GM19467 (cell line): ENCODE data around the gene OR8B2.
"Not testable (repeated sequence)": the region's sequence is repeated elsewhere in the genome, so short reads cannot be mapped to it uniquely, and the experiment has no call there.

Source experiments
- ATAC-seq: cut with Tn5 transposase; IDR thresholded peaks from one replicate; pipeline ENCODE4 v1.9.1; 2021; ENCODE audit warnings: mild to moderate bottlenecking, moderate library complexity; ENCODE audit not compliant: unreplicated experiment

Gene OR8B2

GRCh38 chr11:124384399-124384798, at the start of gene OR8B2:
OR8B2 (minus strand) TSS chr11:124384499; CDS start chr11:124383343, 1,156 bp downstream.
- ATAC-seq: no peak

GRCh38 chr11:124429599-124429998, 45.3 kb upstream of the OR8B2 start:
- no peak for ATAC-seq

GRCh38 chr11:124424384-124424921, 40.2 kb upstream of the OR8B2 start, which contains the start of gene OR8B4:
OR8B4 (minus strand) TSS chr11:124424871; CDS start chr11:124424871, 0 bp downstream.
- no peak for ATAC-seq

- ATAC-seq: no peak
Measured at GRCh38 chr11:124421043-124421442, 36.7 kb upstream of the OR8B2 start.

DNA sequence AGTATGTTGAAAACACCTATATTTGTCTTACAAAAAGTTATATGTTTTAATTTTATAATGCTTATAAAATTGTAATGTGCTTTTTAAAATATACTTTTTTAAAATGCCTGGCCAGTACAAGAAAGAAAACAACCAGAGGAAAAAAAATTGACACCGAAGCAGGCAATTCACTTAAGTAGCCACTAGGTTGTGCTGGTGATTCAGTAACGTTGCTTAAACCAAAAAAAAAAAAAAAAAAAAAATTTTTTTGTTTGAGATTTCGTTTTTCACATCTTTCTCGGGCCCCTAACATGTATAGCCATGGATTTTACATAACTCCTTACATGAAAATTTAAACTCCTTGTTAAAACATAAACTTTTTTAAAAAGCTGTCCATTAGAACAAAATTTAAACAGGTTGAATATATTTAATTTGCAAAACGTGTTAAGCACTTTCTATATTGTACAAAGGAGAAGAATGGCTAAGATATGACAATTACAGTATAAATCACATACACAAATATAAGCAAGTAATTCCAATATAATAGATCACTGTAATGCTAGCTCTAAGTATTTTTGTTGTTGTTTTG, 31.1 kb upstream of the OR8B2 start:
- ATAC-seq: no peak

DNA sequence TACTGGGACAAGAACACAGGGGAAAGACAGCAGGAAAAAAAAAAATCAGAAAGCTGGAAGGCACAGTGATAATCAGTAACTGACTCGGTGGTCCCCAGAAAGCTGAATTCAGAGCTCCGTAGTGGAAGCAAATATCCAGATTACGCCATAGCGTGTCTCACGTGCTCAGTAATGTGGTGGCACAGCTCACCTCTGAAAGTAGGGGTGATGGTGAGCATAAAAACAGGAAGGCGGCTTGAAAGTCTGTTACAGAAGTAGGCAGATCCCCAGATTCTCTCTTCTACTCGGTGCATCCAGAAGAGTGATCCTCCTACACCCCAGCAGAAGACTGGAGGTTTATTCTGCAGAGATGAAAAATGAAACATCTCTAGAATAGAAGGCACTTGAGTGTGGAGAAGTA, 25.6 kb upstream of the OR8B2 start:
- ATAC-seq: no peak

GRCh38 chr11:124405581-124405980, 21.3 kb upstream of the OR8B2 start:
- ATAC-seq: no peak

- ATAC-seq: not testable (repeated sequence)
Measured at GRCh38 chr11:124403186-124403585, 18.9 kb upstream of the OR8B2 start.

GRCh38 chr11:124402326-124402922, 18.1 kb upstream of the OR8B2 start:
- ATAC-seq: peak; percentile 94

DNA sequence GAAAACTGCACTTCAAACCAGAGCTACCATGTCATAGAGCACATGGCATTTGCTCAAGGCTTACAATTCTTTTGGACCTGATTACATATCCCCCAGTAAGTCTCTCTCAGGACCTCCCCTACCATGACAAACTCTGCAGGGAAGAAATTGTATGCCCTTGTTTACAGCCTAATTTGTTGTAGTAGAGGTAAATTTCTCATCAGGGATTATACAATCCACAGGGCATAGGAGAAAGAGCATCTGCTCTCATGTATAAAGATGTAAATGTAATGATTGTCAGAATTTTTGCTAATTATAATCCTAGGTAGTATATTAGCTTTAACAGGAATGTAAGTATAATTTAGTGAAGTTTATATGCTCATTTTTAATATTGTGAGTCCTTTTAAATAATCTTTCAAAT, 14.6 kb upstream of the OR8B2 start, which contains the start of gene OR8B3:
Gene OR8B3, minus strand, starts transcription at position 101 of the 400 bp plus-strand sequence. CDS start 1,673 bp downstream, outside the sequence.
- no peak for ATAC-seq

GRCh38 chr11:124396847-124397246, 12.5 kb upstream of the OR8B2 start:
- ATAC-seq: not testable (repeated sequence)

- no peak for ATAC-seq
Measured at GRCh38 chr11:124394408-124394807, 10.1 kb upstream of the OR8B2 start.

- ATAC-seq: not testable (repeated sequence)
Measured at GRCh38 chr11:124382857-124383256, 1.4 kb downstream of the OR8B2 start.

DNA sequence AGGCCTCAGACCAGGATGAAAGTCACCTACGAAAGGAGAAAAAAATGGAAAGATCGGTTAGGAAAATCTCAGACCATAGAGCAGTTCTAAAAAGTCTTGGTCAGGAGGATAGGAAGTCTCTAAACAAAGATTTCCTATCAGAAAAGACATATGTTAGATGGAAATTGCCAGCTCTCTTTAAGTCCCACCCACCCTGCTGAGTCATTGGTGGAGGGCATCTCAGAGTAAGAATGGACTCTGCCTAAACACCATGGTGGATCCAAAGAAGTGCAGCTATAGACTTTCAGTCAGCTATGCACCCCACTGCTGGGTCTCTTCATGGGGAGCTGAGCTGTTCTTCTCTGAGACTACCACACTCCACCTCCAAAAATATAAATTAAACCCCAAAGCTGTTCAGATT, 3.7 kb downstream of the OR8B2 start:
- no peak for ATAC-seq

GRCh38 chr11:124376280-124376679, 8.0 kb downstream of the OR8B2 start:
- no peak for ATAC-seq

GRCh38 chr11:124359566-124359965, 24.7 kb downstream of the OR8B2 start:
- no peak for ATAC-seq

GRCh38 chr11:124346311-124346955, 37.9 kb downstream of the OR8B2 start:
- ATAC-seq: no peak

- no peak for ATAC-seq
Measured at GRCh38 chr11:124344346-124344745, 40.0 kb downstream of the OR8B2 start.

DNA sequence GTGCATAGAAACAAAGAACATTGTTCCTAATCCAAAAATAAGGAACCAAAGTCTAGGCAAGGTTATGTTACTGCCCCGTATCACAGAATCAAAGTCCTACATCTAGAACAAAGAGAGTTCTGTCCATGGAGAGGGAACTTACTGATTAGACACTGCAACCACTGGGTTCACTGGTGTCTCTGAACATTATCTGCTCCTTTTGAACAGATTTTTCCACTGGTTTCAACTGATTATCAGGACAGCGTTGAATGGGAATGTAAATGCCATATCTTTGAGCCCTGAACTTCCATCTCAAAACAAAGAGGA, 44.2 kb downstream of the OR8B2 start:
- no peak for ATAC-seq

- no peak for ATAC-seq
Measured at GRCh38 chr11:124339396-124340141, 44.7 kb downstream of the OR8B2 start.
